ENCODE data around the gene TRIM10. TPM values are rescaled to one million over a fixed set of nuclear protein-coding genes. Genes with fewer than 3 reads are reported as not detected.
"Not testable (repeated sequence)": the region's sequence is repeated elsewhere in the genome, so short reads cannot be mapped to it uniquely, and the experiment has no call there.

TRIM10 gene
- total RNA-seq, 2 experiments from 2014 or later, result 0.08 TPM; not detected in 1

GRCh38 chr6:30127238-30128093 lies 33.5 kb downstream of the TRIM10 start:
- DNase-seq, result no peak
- Mint-ChIP-seq H3K27me3 (peaks cover 65% of the 10 kb centered on the region), H3K27ac (no peak overlapping the region), H3K4me1 (peaks cover 14% of the 10 kb centered on the region), H3K36me3 (ENCODE audit: low read depth) (no peaks in the 10 kb centered on the region), H3K9me3 (no peaks in the 10 kb centered on the region), H3K4me3 (no peak overlapping the region)
- ChIA-PET POLR2A (no interaction called here), CTCF (interaction anchor here (1.2 to 1.3 kb wide), 2 partner anchors 24 kb away, joined by 3 to 6 read pairs; no protein-coding TSS in a partner anchor)

- no peaks in the 10 kb centered on the region for H3K36me3 Mint-ChIP-seq (ENCODE audit: low read depth)
- no peak overlapping the region for H3K4me3 Mint-ChIP-seq
- H3K4me1 Mint-ChIP-seq, result no peaks in the 10 kb centered on the region
- POLR2A ChIA-PET, result no interaction called here
- H3K9me3 Mint-ChIP-seq, result no peaks in the 10 kb centered on the region
- DNase-seq, result no peak
- H3K27me3 Mint-ChIP-seq, result peaks cover 31% of the 10 kb centered on the region
- no peak overlapping the region for H3K27ac Mint-ChIP-seq
- CTCF ChIA-PET, result interaction anchor here (0.9 to 4.7 kb wide), 3 partner anchors 9 to 21 kb away, joined by 3 to 23 read pairs (median 13); no protein-coding TSS in a partner anchor
Measured at GRCh38 chr6:30122515-30122914, 38.5 kb downstream of the TRIM10 start.

- H3K4me1 Mint-ChIP-seq, result no peaks in the 10 kb centered on the region
- no peak overlapping the region for H3K27ac Mint-ChIP-seq
- H3K27me3 Mint-ChIP-seq, result peaks cover 25% of the 10 kb centered on the region
- CTCF ChIA-PET, result interaction anchor here (0.9 to 4.7 kb wide), 3 partner anchors 10 to 20 kb away, joined by 3 to 23 read pairs (median 13); no protein-coding TSS in a partner anchor
- POLR2A ChIA-PET, result no interaction called here
- no peaks in the 10 kb centered on the region for H3K9me3 Mint-ChIP-seq
- no peaks in the 10 kb centered on the region for H3K36me3 Mint-ChIP-seq (ENCODE audit: low read depth)
- DNase-seq, result no peak
- H3K4me3 Mint-ChIP-seq, result no peak overlapping the region
Measured at GRCh38 chr6:30121446-30122366, 39.3 kb downstream of the TRIM10 start.

- H3K27ac Mint-ChIP-seq; H3K4me1 Mint-ChIP-seq; H3K4me3 Mint-ChIP-seq; DNase-seq; H3K36me3 Mint-ChIP-seq (ENCODE audit: low read depth); POLR2A ChIA-PET; H3K9me3 Mint-ChIP-seq: not testable (repeated sequence)
- CTCF ChIA-PET, result interaction anchor here (1.0 kb wide), 1 partner anchor 14 kb away, joined by 4 read pairs; no protein-coding TSS in a partner anchor
- H3K27me3 Mint-ChIP-seq, result peaks cover 25% of the 10 kb centered on the region
Measured at GRCh38 chr6:30118691-30119090, 42.3 kb downstream of the TRIM10 start.

- peaks cover 8% of the 10 kb centered on the region for H3K4me1 Mint-ChIP-seq
- H3K4me3 Mint-ChIP-seq, result no peak overlapping the region
- no peaks in the 10 kb centered on the region for H3K36me3 Mint-ChIP-seq (ENCODE audit: low read depth)
- DNase-seq, result no peak
- no peak overlapping the region for H3K27ac Mint-ChIP-seq
- ChIA-PET POLR2A (no interaction called here), CTCF (interaction anchor here (0.6 to 2.5 kb wide), 3 partner anchors 11 to 296 kb away, joined by 3 to 10 read pairs (median 3); no protein-coding TSS in a partner anchor)
- peaks cover 32% of the 10 kb centered on the region for H3K27me3 Mint-ChIP-seq
- H3K9me3 Mint-ChIP-seq, result no peaks in the 10 kb centered on the region
Measured at GRCh38 chr6:30116724-30117123, 44.3 kb downstream of the TRIM10 start.

- no peak for DNase-seq
- H3K27me3 Mint-ChIP-seq, result peaks cover 47% of the 10 kb centered on the region
- ChIA-PET POLR2A (no interaction called here), CTCF (interaction anchor here (1.4 to 3.5 kb wide), 2 partner anchors 16 to 18 kb away, joined by 4 to 16 read pairs; no protein-coding TSS in a partner anchor)
- H3K4me1 Mint-ChIP-seq, result peaks cover 8% of the 10 kb centered on the region
- H3K27ac Mint-ChIP-seq, result no peak overlapping the region
- H3K4me3 Mint-ChIP-seq, result no peak overlapping the region
- H3K36me3 Mint-ChIP-seq (ENCODE audit: low read depth), result no peaks in the 10 kb centered on the region
- no peaks in the 10 kb centered on the region for H3K9me3 Mint-ChIP-seq
Measured at GRCh38 chr6:30113841-30114240, 47.2 kb downstream of the TRIM10 start.

- Mint-ChIP-seq H3K36me3 (ENCODE audit: low read depth) (no peaks in the 10 kb centered on the region), H3K27ac (no peak within 1 kb of the TSS), H3K4me1 (peaks cover 8% of the 10 kb centered on the region), H3K27me3 (peaks cover 50% of the 10 kb centered on the region), H3K9me3 (no peaks in the 10 kb centered on the region), H3K4me3 (no peak within 1 kb of the TSS)
- no peak for DNase-seq
- ChIA-PET POLR2A (no interaction called here), CTCF (interaction anchor here (1.4 to 3.5 kb wide), 3 partner anchors 10 to 18 kb away, joined by 4 to 16 read pairs (median 8); no protein-coding TSS in a partner anchor)
Measured at GRCh38 chr6:30113003-30113759, 47.8 kb downstream of the TRIM10 start, which contains the start of gene TRIM31. Gene TRIM31, minus strand, starts transcription at chr6:30113090. Its CDS starts 285 bp downstream, at chr6:30112805.

GRCh38 chr6:30112402-30112994 lies 48.5 kb downstream of the TRIM10 start:
- Mint-ChIP-seq H3K4me1 (peaks cover 11% of the 10 kb centered on the region), H3K9me3 (no peaks in the 10 kb centered on the region), H3K4me3 (no peak overlapping the region), H3K27ac (no peak overlapping the region), H3K27me3 (peaks cover 53% of the 10 kb centered on the region), H3K36me3 (ENCODE audit: low read depth) (no peaks in the 10 kb centered on the region)
- ChIA-PET CTCF (interaction anchor here (1.4 to 3.5 kb wide), 3 partner anchors 9 to 19 kb away, joined by 4 to 16 read pairs (median 8); no protein-coding TSS in a partner anchor), POLR2A (no interaction called here)
- DNase-seq, result no peak

GRCh38 chr6:30111266-30111856 lies 49.6 kb downstream of the TRIM10 start:
- H3K36me3 Mint-ChIP-seq (ENCODE audit: low read depth), result no peaks in the 10 kb centered on the region

GRCh38 chr6:30104661-30105060 lies 56.4 kb downstream of the TRIM10 start:
- Mint-ChIP-seq H3K9me3 (no peaks in the 10 kb centered on the region), H3K36me3 (ENCODE audit: low read depth) (no peaks in the 10 kb centered on the region), H3K4me1 (peaks cover 39% of the 10 kb centered on the region), H3K27ac (no peak overlapping the region), H3K4me3 (no peak overlapping the region), H3K27me3 (peaks cover 56% of the 10 kb centered on the region)
- CTCF ChIA-PET, result interaction anchor here (0.6 to 6.3 kb wide), 7 partner anchors 11 to 71 kb away, joined by 3 to 186 read pairs (median 3); partner anchors contain the start of gene PPP1R11
- DNase-seq, result no peak
- POLR2A ChIA-PET, result interaction anchor here (0.7 to 1.6 kb wide), 5 partner anchors 10 to 109 kb away, joined by 3 read pairs; partner anchors contain the start of genes POLR1H and TRIM26

More at GRCh38 chr6:30111266-30111856, 49.6 kb downstream of the TRIM10 start:
- Mint-ChIP-seq H3K4me1 (peaks cover 11% of the 10 kb centered on the region), H3K27me3 (peaks cover 53% of the 10 kb centered on the region), H3K27ac (no peak overlapping the region), H3K9me3 (no peaks in the 10 kb centered on the region), H3K4me3 (no peak overlapping the region)
- no peak for DNase-seq
- ChIA-PET POLR2A (no interaction called here), CTCF (interaction anchor here (1.7 to 3.5 kb wide), 2 partner anchors 8 to 20 kb away, joined by 8 to 16 read pairs; no protein-coding TSS in a partner anchor)

GRCh38 chr6:30103872-30104179 lies 57.2 kb downstream of the TRIM10 start:
- Mint-ChIP-seq H3K9me3 (no peaks in the 10 kb centered on the region), H3K4me1 (peaks cover 39% of the 10 kb centered on the region), H3K36me3 (ENCODE audit: low read depth) (no peaks in the 10 kb centered on the region), H3K27ac (no peak overlapping the region), H3K27me3 (peaks cover 59% of the 10 kb centered on the region), H3K4me3 (peak overlapping the region; percentile 75)
- ChIA-PET POLR2A (interaction anchor here (0.7 to 3.6 kb wide), 8 partner anchors 26 to 216 kb away, joined by 3 to 27 read pairs (median 4); partner anchors contain the start of genes POLR1H, PPP1R11 and TRIM26), CTCF (interaction anchor here (0.5 to 6.3 kb wide), 22 partner anchors 8 to 295 kb away, joined by 3 to 186 read pairs (median 8); partner anchors contain the start of genes POLR1H and PPP1R11)
- DNase-seq, result no peak
